HG03432 (cell line): Measurements from ENCODE around the gene CHD8.
"Not testable (repeated sequence)": the region's sequence is repeated elsewhere in the genome, so short reads cannot be mapped to it uniquely, and the experiment has no call there.

Experiments
- ATAC-seq: cut with Tn5 transposase; IDR thresholded peaks from one replicate; pipeline ENCODE4 v1.9.1; 2021; ENCODE audit warnings: mild to moderate bottlenecking, moderate library complexity; ENCODE audit not compliant: unreplicated experiment

CHD8 gene

DNA sequence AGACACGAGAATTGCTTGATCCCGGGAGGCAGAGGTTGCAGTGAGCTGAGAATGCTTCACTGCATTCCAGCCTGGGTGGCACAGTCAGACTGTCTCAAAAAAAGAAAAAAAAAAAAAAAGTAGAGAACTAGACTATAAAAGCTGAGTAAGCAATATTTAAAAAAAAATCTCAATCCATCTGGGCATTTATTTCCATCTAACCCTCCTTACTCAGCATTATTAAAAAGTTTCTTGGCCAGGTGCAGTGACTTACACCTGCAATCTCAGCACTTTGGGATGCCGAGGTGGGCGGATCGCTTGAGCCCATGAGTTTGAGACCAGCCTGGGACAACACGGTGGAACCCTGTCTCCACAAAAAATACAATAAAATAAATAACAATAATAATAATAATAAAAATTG lies 76.6 kb downstream of the CHD8 start:
- no peak for ATAC-seq

DNA sequence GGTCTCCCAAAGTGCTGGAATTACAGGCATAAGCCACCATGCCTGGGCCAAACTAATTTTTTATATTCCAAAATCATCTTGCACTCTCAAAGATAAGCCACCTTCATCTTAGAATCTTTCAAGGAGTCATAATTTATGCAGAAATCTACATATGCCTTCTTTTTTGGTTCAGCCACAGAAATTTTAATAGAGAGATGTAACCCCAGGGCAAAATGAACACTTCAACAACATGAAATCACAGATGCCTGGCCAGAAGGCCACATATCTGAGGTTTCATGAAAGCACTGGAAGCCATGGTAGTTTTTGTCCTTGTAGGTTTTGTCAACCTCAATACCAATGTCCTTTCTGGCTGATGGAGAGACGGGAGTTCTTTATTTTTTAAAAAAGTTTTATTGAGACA lies 81.9 kb downstream of the CHD8 start:
- no peak for ATAC-seq

DNA sequence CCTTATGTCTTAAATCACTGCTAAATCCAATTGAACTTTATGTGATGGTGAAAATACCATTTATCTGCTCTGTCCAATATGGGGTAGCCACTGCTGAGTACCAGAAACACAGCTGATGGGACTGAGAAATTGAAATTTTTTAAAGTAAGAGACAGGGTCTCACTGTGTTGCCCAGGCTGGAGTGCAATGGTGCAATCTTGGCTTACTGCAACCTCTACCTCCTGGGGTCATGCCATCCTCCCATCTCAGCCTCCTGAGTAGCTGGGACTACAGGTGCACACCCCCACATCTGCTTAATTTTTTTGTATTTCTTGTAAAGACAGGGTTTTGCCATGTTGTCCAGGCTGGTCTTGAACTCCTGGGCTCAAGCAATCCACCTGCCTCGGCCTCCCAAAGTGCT lies 83.1 kb downstream of the CHD8 start:
- ATAC-seq: not testable (repeated sequence)

DNA sequence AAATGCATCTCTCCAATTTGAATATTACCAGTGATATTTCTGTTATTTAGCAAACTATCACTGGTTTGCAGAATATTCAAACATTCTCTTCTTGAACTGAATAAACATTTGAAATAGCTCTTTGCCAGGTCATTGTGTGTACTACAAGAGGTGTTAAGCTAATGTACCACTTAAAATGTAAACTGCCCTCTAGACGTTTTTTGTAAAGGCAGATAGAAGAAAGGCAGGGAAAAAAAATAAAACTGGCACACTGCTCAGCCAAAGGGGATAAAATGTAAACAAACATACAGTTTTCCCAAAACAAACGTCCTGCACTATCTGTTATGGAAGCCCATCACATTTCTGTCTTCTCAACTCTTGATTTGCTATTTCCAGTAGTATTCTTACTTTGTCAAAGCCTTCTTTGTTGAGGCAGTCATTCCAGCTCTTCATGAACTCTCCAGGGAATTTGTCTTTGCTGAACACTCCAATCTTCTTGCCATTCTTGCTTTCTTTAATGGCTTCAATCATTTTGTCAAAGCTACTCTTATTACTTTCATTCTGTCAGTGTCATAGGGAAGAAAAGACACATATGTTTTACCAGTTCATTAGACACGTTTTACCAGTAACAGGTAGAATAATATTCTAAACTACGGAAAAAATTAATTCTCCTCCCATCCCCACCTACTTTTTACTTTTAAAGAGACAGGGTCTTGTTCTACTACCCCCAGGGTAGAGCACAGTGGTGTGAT lies 85.8 kb downstream of the CHD8 start:
- ATAC-seq: no peak

DNA sequence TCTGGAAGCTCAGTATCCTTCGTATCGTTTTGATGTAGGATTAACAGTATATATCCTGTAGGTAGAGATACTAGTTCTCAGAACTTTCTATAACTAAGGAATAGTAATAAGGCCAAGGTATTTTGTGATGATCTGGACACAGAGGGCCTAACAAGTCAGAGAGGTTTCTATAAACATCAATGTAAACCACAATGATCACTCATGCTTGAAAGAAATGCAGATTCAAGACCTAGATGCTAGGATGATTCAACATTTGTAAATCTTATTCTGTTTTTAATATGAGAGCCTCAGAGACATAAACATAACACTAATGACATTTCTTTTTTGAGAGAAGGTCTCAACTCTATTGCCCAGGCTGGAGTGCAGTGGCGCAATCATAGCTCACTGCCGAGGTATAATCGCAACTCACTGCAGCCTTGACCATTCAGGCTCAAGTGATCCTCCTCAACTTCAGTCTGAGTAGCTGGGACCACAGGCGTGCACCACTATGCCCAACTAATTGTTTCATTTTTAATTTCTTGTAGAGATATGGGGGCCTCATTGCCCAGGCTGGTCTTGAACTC lies 88.3 kb downstream of the CHD8 start:
- ATAC-seq: no peak

DNA sequence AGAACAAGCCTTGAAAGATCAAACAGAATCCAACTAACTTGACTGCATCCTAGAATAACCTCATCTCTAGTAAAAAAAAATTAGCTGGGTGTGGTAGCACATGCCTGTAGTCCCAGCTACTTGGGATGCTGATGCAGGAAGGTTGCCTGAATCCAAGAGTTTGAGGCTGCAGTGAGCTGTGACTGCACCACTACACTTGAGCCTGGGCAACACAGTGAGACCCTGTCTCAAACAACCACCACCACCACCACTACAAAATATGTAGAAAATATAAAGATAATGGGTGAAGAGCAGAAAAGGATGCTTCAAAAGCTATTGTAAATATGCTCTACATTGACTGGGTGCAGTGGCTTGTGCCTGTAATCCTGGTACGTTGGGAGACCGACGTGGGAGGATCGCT lies 99.4 kb downstream of the CHD8 start:
- ATAC-seq: no peak

DNA sequence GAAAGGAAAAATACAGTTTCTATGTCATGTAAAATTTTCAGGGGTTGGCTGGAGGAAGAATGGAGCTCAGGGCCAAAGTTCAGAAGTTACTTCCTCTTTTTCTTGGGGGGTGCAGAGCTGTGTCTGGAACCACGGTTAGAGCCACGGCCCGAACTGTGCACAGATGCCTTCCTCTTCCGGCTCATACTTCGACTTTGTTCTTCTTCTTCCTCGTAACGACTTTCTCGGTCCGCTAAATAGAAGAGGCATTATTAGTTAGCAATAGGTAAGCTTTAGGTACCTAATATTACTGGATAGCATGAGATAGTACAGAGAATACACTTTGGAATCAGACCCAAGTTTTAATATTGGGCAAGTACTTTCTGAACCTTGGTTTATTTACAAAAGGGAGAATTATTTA lies 103.3 kb downstream of the CHD8 start:
- ATAC-seq: no peak

DNA sequence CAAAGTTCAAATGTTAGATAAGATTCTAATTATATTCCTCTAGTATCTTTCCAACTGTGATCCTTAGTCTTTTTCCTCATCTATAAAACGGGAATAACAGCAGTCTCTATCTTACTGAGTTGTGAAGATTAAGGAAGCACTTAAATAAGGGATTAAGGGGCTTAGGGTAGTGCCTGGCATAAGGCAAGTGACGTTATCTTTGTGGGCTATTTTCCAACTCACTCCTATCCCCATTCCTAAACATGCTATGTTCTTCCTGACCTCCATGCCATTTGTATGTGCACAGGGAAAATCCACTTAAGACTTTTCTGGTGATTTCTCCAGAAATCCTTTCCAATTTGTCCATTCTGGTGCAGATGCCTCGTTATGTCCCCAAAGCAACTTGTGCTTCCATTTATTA lies 105.4 kb downstream of the CHD8 start:
- no peak for ATAC-seq

DNA sequence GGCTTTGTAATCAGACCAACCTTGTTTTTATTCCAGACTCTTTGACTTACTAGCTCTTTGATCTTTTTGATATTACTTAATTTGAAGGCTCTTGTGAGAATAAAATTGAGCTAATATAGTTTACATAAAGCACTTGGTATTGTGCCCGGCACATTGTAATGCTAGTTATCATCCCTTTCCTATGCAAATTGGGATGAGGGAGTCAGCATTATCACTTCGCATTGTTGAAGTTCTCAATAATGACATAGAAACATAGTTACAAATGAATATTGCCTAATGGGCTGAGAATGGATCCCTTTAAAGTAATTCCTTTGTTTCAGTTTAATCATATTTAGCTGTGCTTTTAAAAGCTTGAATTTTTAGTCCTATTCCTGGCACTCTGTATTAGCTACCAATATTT lies 108.7 kb downstream of the CHD8 start:
- no peak for ATAC-seq

DNA sequence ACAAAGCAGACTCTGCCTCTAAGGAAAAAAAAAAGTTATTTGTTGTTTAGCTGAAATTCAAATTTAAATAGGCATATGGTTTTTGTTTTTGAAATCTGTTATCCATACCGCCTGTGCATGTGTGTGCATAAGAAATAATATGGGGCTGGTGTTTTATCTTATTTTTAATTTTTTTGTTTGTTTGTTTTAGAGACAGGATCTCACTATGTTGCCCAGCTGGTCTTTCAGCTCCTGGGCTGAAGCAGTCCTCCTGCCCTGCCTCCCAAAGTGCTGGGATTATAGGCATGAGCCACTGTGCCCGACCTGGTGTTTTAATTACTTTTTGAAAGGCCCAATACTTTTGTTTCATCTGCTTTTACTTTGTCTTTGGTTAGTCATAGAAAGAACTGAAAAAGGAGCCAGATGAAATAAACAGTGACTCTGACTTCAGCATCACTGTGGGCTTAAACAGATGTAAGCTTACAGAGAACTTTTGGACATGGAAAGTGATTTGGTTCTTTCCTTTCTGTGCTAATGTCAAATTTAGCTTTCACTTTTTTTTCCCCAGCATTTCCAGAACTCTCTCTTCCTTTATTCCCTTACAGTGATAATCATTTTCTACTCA lies 109.3 kb downstream of the CHD8 start:
- ATAC-seq: no peak

DNA sequence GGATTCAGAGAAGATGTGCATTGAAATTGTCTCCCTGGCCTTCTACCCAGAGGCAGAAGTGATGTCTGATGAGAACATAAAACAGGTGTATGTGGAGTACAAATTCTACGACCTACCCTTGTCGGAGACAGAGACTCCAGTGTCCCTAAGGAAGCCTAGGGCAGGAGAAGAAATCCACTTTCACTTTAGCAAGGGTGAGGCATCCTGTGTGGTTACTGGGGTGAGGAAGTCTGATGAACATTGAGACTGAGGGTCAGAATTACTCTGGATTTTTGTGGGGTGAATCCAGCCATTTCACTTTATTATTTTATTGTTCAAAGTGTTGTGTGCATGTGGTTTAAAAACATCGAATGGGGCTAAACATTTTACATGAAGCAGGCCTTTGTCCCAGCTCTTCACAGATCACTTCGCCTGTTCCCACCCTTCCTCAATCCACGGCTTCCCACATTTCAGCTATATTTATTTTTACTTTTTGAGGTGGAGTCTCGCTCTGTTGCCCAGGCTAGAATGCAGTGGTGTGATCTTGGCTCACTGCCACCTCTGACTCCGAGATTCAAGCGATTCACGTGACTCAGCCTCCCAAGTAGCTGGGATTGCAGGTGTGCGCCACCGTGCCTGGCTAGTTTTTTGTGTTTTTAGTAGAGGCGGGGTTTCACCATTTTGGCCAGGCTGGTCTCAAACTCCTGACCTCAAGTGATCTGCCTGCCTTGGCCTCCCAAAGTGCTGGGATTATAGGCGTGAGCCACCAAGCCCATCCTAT lies 112.7 kb downstream of the CHD8 start:
- ATAC-seq: no peak
